Measurements from ENCODE around the gene TOR1A. TPM values are rescaled to one million over a fixed set of nuclear protein-coding genes. Genes with fewer than 3 reads are reported as not detected.

TOR1A gene
- total RNA-seq, 4 donors from 2014 or later: 33.9 to 45.9 (median 38.2) TPM

DNA sequence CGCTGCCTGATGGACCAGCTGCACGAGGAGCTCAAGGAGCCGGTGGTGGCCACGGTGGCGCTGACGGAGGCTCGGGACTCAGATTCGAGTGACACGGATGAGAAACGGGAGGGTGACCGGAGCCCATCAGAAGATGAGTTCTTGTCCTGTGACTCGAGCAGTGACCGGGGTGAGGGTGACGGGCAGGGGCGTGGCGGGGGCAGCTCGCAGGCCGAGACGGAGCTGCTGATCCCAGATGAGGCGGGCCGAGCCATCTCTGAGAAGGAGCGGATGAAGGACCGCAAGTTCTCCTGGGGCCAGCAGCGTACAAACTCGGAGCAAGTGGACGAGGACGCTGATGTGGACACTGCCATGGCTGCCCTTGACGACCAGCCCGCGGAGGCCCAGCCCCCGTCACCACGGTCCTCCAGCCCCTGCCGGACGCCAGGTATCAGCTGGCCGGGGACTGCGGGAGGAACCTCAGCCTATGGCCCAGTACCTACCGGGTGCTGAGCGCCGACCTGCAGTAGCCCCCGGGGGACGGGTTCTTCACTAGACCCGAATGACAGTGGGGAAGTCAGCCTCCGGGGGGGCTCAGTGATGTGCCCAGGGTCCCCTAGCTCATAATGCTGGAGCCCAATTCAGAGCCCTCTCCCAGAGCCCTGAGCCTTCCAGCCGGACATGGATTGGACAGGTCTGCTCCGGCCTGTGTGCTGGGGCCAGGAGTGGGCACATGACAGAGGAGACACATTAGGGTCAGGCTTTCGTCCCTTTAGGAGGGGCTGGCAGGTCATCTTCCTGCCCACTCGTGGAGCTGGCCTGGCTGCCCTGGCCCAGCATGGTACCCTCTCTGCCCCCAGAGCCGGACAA lies 44.3 kb upstream of the TOR1A start:
- H3K4me3 ChIP-seq: no peak overlapping the region
- no peak for TF ChIP-seq EP300 (IDR thresholded peaks at IDR 0.05)
- TF ChIP-seq POLR2A (IDR thresholded peaks at IDR 0.05): no peak
- TF ChIP-seq, protein P1, sequence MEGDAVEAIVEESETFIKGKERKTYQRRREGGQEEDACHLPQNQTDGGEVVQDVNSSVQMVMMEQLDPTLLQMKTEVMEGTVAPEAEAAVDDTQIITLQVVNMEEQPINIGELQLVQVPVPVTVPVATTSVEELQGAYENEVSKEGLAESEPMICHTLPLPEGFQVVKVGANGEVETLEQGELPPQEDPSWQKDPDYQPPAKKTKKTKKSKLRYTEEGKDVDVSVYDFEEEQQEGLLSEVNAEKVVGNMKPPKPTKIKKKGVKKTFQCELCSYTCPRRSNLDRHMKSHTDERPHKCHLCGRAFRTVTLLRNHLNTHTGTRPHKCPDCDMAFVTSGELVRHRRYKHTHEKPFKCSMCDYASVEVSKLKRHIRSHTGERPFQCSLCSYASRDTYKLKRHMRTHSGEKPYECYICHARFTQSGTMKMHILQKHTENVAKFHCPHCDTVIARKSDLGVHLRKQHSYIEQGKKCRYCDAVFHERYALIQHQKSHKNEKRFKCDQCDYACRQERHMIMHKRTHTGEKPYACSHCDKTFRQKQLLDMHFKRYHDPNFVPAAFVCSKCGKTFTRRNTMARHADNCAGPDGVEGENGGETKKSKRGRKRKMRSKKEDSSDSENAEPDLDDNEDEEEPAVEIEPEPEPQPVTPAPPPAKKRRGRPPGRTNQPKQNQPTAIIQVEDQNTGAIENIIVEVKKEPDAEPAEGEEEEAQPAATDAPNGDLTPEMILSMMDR (IDR thresholded peaks at IDR 0.05): no peak
- TF ChIP-seq POLR2AphosphoS5 (IDR thresholded peaks at IDR 0.05): no peak
- no peak for ATAC-seq

DNA sequence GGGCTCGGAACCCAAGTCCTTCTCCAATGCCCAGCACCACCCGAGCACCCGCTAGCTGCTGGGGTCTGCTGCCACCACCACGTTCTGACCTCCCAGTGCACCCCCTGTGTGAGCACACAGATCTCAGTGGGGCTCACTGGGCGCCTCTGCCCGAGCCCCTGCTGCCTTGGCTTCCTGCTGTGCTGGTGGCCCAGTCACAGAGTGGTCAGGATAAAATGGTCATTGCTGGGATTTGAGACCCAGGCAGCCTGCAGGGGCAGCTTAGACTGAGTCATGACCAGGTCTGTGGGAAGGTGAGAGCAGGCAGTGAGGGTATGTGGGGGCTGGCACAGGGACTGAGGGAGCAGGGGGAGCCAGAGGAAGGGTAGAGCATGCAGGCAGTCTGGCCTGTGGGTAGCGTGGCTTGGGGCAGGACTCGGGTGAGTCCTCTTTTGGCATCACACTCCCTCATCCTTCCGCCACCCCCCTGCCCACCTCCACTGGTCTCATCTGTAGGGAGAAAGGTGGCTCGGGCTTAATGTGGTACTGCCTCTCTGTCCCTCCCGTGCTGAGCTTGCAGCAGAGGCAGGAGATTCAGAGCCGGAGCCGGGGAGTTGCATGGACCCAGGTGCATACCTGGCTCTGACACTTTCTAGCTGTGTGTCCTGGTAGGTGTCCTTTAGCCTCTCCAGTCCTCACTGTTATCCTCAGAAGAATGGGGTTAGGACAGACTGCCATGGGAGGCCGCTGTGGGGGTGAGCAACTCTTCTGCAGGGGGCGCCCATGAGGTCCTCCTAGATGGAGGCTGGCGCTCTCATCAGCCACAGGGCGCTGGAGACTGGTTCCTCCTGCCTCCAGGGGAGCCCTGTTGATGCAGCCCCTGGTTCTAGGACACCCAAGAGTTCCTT lies 43.4 kb upstream of the TOR1A start:
- Histone ChIP-seq H3K4me1 (no peaks in the 10 kb centered on the region), H3K27ac (no peak overlapping the region), H3K27me3 (no peaks in the 10 kb centered on the region), H3K36me3 (peaks cover 0 to 81% of the 10 kb centered on the region in 2 donors), H3K9me3 (no peaks in the 10 kb centered on the region), H3K4me3 (no peak overlapping the region)
- no peak for TF ChIP-seq EP300 (IDR thresholded peaks at IDR 0.05)
- no peak for TF ChIP-seq POLR2AphosphoS5 (IDR thresholded peaks at IDR 0.05)
- no peak for TF ChIP-seq POLR2A (IDR thresholded peaks at IDR 0.05)
- TF ChIP-seq, protein P1 (IDR thresholded peaks at IDR 0.05): no peak
- WGBS, 2 donors (ENCODE audit: low coverage in 1 of 2): no CpG with 5 or more reads among the region's 17 CpGs
- ATAC-seq: no peak

More for the DNA sequence above, 44.3 kb upstream of the TOR1A start:
- H3K27me3 ChIP-seq: no peaks in the 10 kb centered on the region
- no CpG with 5 or more reads among the region's 48 CpGs for WGBS, 2 donors (ENCODE audit: low coverage in 1 of 2)
- no peaks in the 10 kb centered on the region for H3K4me1 ChIP-seq
- no peaks in the 10 kb centered on the region for H3K9me3 ChIP-seq
- H3K27ac ChIP-seq: no peak overlapping the region
- peaks cover 0 to 72% of the 10 kb centered on the region in 2 donors for H3K36me3 ChIP-seq

- no peak overlapping the region for H3K4me3 ChIP-seq
- no peaks in the 10 kb centered on the region for H3K27me3 ChIP-seq
- peaks cover 0 to 89% of the 10 kb centered on the region in 2 donors for H3K36me3 ChIP-seq
- no peak overlapping the region for H3K27ac ChIP-seq
- 40 to 95% methylated on average over 1 to 4 of the region's 17 CpGs for WGBS, 2 donors (ENCODE audit: low coverage in 1 of 2)
- no peak for ATAC-seq
- no peaks in the 10 kb centered on the region for H3K4me1 ChIP-seq
- no peak for TF ChIP-seq EP300 (IDR thresholded peaks at IDR 0.05)
- TF ChIP-seq, protein P1 (IDR thresholded peaks at IDR 0.05): no peak
- no peak for TF ChIP-seq POLR2A (IDR thresholded peaks at IDR 0.05)
- no peaks in the 10 kb centered on the region for H3K9me3 ChIP-seq
These were observed 42.6 kb upstream of the TOR1A start for GRCh38 chr9:129866394-129867135.

DNA sequence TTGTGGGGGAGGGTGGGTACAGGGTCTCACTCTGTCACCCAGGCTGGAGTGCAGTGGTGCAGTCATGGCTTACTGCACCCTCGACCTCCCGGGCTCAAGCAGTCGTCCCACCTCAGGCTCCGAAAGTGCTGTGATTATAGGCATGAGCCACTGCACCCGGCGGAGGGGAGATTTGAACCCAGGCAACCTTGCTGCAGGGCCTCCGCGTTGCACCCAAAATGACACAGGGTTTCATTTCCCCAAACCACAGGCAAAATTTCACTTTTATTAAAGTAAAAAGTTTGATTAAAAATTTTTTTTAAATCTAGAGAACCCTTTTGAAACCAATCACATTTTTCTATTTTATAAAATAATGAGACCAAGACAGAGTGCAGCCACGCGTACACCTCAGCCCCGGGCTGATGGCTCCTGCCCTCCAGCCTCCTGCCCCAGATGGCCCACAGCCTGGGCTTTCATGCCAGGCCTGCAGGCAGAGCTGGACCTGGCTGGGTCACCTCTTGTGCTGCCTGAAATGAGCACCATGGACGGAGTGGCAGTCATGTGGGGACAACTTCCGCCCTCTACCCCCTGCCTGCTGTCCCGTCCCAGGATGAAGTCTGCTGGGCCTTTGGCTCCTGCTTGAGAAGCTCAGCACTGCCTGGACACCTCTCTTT lies 41.9 kb upstream of the TOR1A start:
- Histone ChIP-seq H3K4me1 (no peaks in the 10 kb centered on the region), H3K27me3 (no peaks in the 10 kb centered on the region), H3K4me3 (no peak overlapping the region), H3K9me3 (no peaks in the 10 kb centered on the region), H3K27ac (no peak overlapping the region), H3K36me3 (peaks cover 0 to 97% of the 10 kb centered on the region in 2 donors)
- ATAC-seq: no peak
- TF ChIP-seq, protein P1 (IDR thresholded peaks at IDR 0.05): no peak
- TF ChIP-seq POLR2AphosphoS5 (IDR thresholded peaks at IDR 0.05): no peak
- no peak for TF ChIP-seq POLR2A (IDR thresholded peaks at IDR 0.05)
- no peak for TF ChIP-seq EP300 (IDR thresholded peaks at IDR 0.05)
- WGBS, 2 donors (ENCODE audit: low coverage in 1 of 2): 81 to 92% methylated on average over 2 to 3 of the region's 14 CpGs

All from gastroesophageal sphincter (tissue), 4 donors.